Activated CD8-positive, alpha-beta memory T cell treated with anti-CD3 and anti-CD28 coated beads for 24 hours (primary cell): ENCODE measurements around the gene CFHR4.
"Not testable (repeated sequence)": the region's sequence is repeated elsewhere in the genome, so short reads cannot be mapped to it uniquely, and the experiment has no call there.

Experiments used
- DNase-seq: peaks from one replicate; pipeline ENCODE4 v3.0.0-alpha.2; 2020

CFHR4 gene

GRCh38 chr1:196943568-196943967 is 55.7 kb downstream of the CFHR4 start, which contains the start of gene CFHR2:
Gene CFHR2, plus strand, starts transcription at chr1:196943738. Its CDS starts 143 bp downstream, at chr1:196943881.
- not testable (repeated sequence) for DNase-seq

- no peak for DNase-seq
Measured at GRCh38 chr1:196951711-196952394, 64.0 kb downstream of the CFHR4 start.

GRCh38 chr1:196954778-196955177 is 66.9 kb downstream of the CFHR4 start:
- DNase-seq: no peak

GRCh38 chr1:196955926-196956325 is 68.1 kb downstream of the CFHR4 start:
- no peak for DNase-seq

- no peak for DNase-seq
Measured at GRCh38 chr1:196960854-196961253, 73.0 kb downstream of the CFHR4 start.
